Upper lobe of left lung (tissue), 6 donors: Measurements from ENCODE around the gene RNF38. TPM values are rescaled to one million over a fixed set of nuclear protein-coding genes. Genes with fewer than 3 reads are reported as not detected.
"Not testable (repeated sequence)": the region's sequence is repeated elsewhere in the genome, so short reads cannot be mapped to it uniquely, and the experiment has no call there.

ENCODE experiments used
- ATAC-seq, 2 donors: fragments of 200-7000 bp; cut with Tn5 transposase; one replicate each; pipeline ENCODE4 v1.9.1; 2022; ENCODE audit warnings: mild to moderate bottlenecking in 2 of 2, moderate library complexity in 2 of 2; ENCODE audit not compliant: low FRiP score in 2 of 2
- DNase-seq, 2 donors: peaks; one replicate each; pipeline ENCODE4 v3.0.0-alpha.2; 2019 to 2020
- H3K27ac ChIP-seq, 4 donors: fragments of 200-600 bp; sonication (generic); one replicate each; pipeline ENCODE4 v1.5.1; 2016 to 2019
- H3K27me3 ChIP-seq, 4 donors: fragments of 200-600 bp; sonication (generic); one replicate each; pipeline ENCODE4 v1.5.1; 2017 to 2019
- H3K36me3 ChIP-seq, 4 donors: fragments of 200-600 bp; sonication (generic); one replicate each; pipeline ENCODE4 v1.5.1; 2016 to 2019
- H3K4me1 ChIP-seq, 4 donors: fragments of 200-600 bp; sonication (generic); one replicate each; pipeline ENCODE4 v1.5.1; 2018 to 2019
- H3K4me3 ChIP-seq, 4 donors: fragments of 200-600 bp; sonication (generic); one replicate each; pipeline ENCODE4 v1.5.1; 2017 to 2019; ENCODE audit warnings: mild to moderate bottlenecking in 2 of 4, moderate library complexity in 1 of 4
- H3K9me3 ChIP-seq, 4 donors: fragments of 200-600 bp; sonication (generic); one replicate each; pipeline ENCODE4 v1.5.1; 2018 to 2019
- CTCF ChIP-seq, 6 experiments: fragments of 450-650 bp in 4 of 6; fragments of 200-600 bp in 2 of 6; sonication (generic) in 2 of 6; IDR thresholded peaks; one replicate each; pipeline ENCODE4 v1.5.1; 2016 to 2019; ENCODE audit warnings: antibody characterized with exemption in 6 of 6
- EP300 ChIP-seq, 4 donors: sonication (generic); formaldehyde crosslinking; IDR thresholded peaks; one replicate each; pipeline ENCODE4 v1.5.1; 2017; ENCODE audit warnings: antibody characterized with exemption in 4 of 4, control low read depth in 2 of 4
- POLR2A ChIP-seq, 4 donors: fragments of 450-650 bp; IDR thresholded peaks; one replicate each; pipeline ENCODE4 v1.5.1; 2016 to 2017; ENCODE audit warnings: antibody characterized with exemption in 4 of 4, mild to moderate bottlenecking in 2 of 4
- POLR2AphosphoS5 ChIP-seq, 2 donors: sonication (generic); formaldehyde crosslinking; IDR thresholded peaks; one replicate each; pipeline ENCODE4 v1.5.1; 2017; ENCODE audit warnings: antibody characterized with exemption in 2 of 2
- WGBS, 2 donors: methylation state at CpG; one replicate each; pipeline ENCODE4 v1.1.5; 2017 to 2018; 5-methylcytosine and 5-hydroxymethylcytosine counted together
- total RNA-seq, 6 donors: library from RNA; depleted of rRNA in 4 of 6; stranded (reverse); fragments of >200 nt in 4 of 6; gene quantifications; one replicate each; pipeline versions ENCODE4 v1.1.0 to v1.2.1, GENCODE V29; 2016 to 2021
- donor health status: DM: no; HTN: no; CAD: no; lungs with moderate emphysema.
- donor health status: DM: no; HTN: yes; CAD: no; lungs with severe emphysema.

Gene RNF38
- total RNA-seq, 6 donors from 2014 or later: 17.4 to 41.9 (median 34.3) TPM

GRCh38 chr9:36301227-36301626, 98.8 kb downstream of the RNF38 start:
- Histone ChIP-seq H3K36me3 (no peaks in the 10 kb centered on the region), H3K27me3 (no peaks in the 10 kb centered on the region), H3K4me3 (no peak overlapping the region), H3K9me3 (no peaks in the 10 kb centered on the region), H3K4me1 (peaks cover 3 to 8% (median 8%) of the 10 kb centered on the region in 4 donors), H3K27ac (no peak overlapping the region)
- no peak for ATAC-seq
- DNase-seq: no peak
- WGBS, 2 donors: 79 to 85% methylated on average over 5 of the region's 5 CpGs
- no peak for TF ChIP-seq CTCF (IDR thresholded peaks at IDR 0.05)
- no peak for TF ChIP-seq EP300 (IDR thresholded peaks at IDR 0.05)
- no peak for TF ChIP-seq POLR2A (IDR thresholded peaks at IDR 0.05)
- TF ChIP-seq POLR2AphosphoS5 (IDR thresholded peaks at IDR 0.05): no peak

GRCh38 chr9:36298566-36298965, 101.5 kb downstream of the RNF38 start:
- H3K27ac ChIP-seq: no peak overlapping the region
- no peaks in the 10 kb centered on the region for H3K9me3 ChIP-seq
- peaks cover 3 to 8% (median 7%) of the 10 kb centered on the region in 4 donors for H3K4me1 ChIP-seq
- DNase-seq (no peak), ATAC-seq (no peak)
- no peaks in the 10 kb centered on the region for H3K36me3 ChIP-seq
- H3K4me3 ChIP-seq: no peak overlapping the region
- no peak for TF ChIP-seq EP300 (IDR thresholded peaks at IDR 0.05)
- no peak for TF ChIP-seq CTCF (IDR thresholded peaks at IDR 0.05)
- no peak for TF ChIP-seq POLR2A (IDR thresholded peaks at IDR 0.05)
- TF ChIP-seq POLR2AphosphoS5 (IDR thresholded peaks at IDR 0.05): no peak
- H3K27me3 ChIP-seq: no peaks in the 10 kb centered on the region
- WGBS, 2 donors: 67 to 83% methylated on average over 3 of the region's 3 CpGs

- WGBS, 2 donors: 78 to 89% methylated on average over 2 of the region's 2 CpGs
- H3K27ac ChIP-seq: no peak overlapping the region
- H3K27me3 ChIP-seq: no peaks in the 10 kb centered on the region
- no peaks in the 10 kb centered on the region for H3K9me3 ChIP-seq
- no peak overlapping the region for H3K4me3 ChIP-seq
- no peak for TF ChIP-seq POLR2AphosphoS5 (IDR thresholded peaks at IDR 0.05)
- ATAC-seq (no peak), DNase-seq (no peak)
- no peaks in the 10 kb centered on the region for H3K36me3 ChIP-seq
- H3K4me1 ChIP-seq: peaks cover 3 to 8% (median 7%) of the 10 kb centered on the region in 4 donors
These were observed 102.3 kb downstream of the RNF38 start for GRCh38 chr9:36297798-36298197.

GRCh38 chr9:36294996-36295395, 105.1 kb downstream of the RNF38 start:
- H3K4me3 ChIP-seq, H3K4me1 ChIP-seq, H3K27ac ChIP-seq, H3K36me3 ChIP-seq, ATAC-seq, DNase-seq, H3K9me3 ChIP-seq, H3K27me3 ChIP-seq: not testable (repeated sequence)
- WGBS, 2 donors: 89 to 94% methylated on average over 3 of the region's 3 CpGs

- TF ChIP-seq EP300 (IDR thresholded peaks at IDR 0.05) (no peak), CTCF (IDR thresholded peaks at IDR 0.05) (no peak), POLR2A (IDR thresholded peaks at IDR 0.05) (no peak)
- H3K27ac ChIP-seq: no peak overlapping the region
- H3K4me1 ChIP-seq: peaks cover 3 to 8% (median 7%) of the 10 kb centered on the region in 4 donors
- H3K36me3 ChIP-seq: no peaks in the 10 kb centered on the region
- DNase-seq (no peak), ATAC-seq (no peak)
- no peaks in the 10 kb centered on the region for H3K27me3 ChIP-seq
- H3K4me3 ChIP-seq: no peak overlapping the region
- 79% methylated on average over 5 of the region's 5 CpGs for WGBS, 2 donors
- no peaks in the 10 kb centered on the region for H3K9me3 ChIP-seq
These were observed 106.2 kb downstream of the RNF38 start for GRCh38 chr9:36293918-36294317.

- H3K27ac ChIP-seq: no peak overlapping the region
- WGBS, 2 donors: 91 to 94% methylated on average over 7 of the region's 7 CpGs
These were observed 106.9 kb downstream of the RNF38 start for GRCh38 chr9:36293171-36293570.

More at GRCh38 chr9:36293171-36293570, 106.9 kb downstream of the RNF38 start:
- no peak for TF ChIP-seq CTCF (IDR thresholded peaks at IDR 0.05)
- TF ChIP-seq POLR2AphosphoS5 (IDR thresholded peaks at IDR 0.05): no peak
- no peak for TF ChIP-seq POLR2A (IDR thresholded peaks at IDR 0.05)
- TF ChIP-seq EP300 (IDR thresholded peaks at IDR 0.05): no peak
- Histone ChIP-seq H3K27me3 (no peaks in the 10 kb centered on the region), H3K4me1 (peaks cover 3 to 8% (median 7%) of the 10 kb centered on the region in 4 donors), H3K4me3 (no peak overlapping the region), H3K36me3 (no peaks in the 10 kb centered on the region), H3K9me3 (no peaks in the 10 kb centered on the region)
- DNase-seq: no peak
- no peak for ATAC-seq
